SU-DHL-6 (cell line): ENCODE results near the gene LARP1B.

ENCODE experiments used
- CTCF ChIP-seq: fragments of 200-600 bp; sonication (generic); IDR thresholded peaks from one replicate; pipeline ENCODE4 v1.5.1; 2017; ENCODE audit warnings: antibody characterized with exemption, mild to moderate bottlenecking, low read length, moderate library complexity; ENCODE audit not compliant: insufficient read depth, poor library complexity, severe bottlenecking
- EZH2phosphoT487 ChIP-seq: fragments of 200-600 bp; sonication (generic), shearing (Covaris generic); conservative IDR thresholded peaks from 2 replicates; pipeline ENCODE4 v1.6.1; 2018; ENCODE audit warnings: mild to moderate bottlenecking, antibody characterized with exemption, low read length, moderate library complexity, mixed read lengths

GRCh38 chr4:128176643-128177042 is 115.5 kb downstream of the LARP1B start:
- no peak for TF ChIP-seq CTCF
- TF ChIP-seq EZH2phosphoT487 = no peak
